K562 (cell line): Measurements from ENCODE around the gene CFAP52. TPM values are rescaled to one million over a fixed set of nuclear protein-coding genes. Genes with fewer than 3 reads are reported as not detected.

Source experiments
- ATAC-seq: fragments of 200-7000 bp; cut with Tn5 transposase; 3 replicates; pipeline ENCODE4 v1.9.1; 2020; ENCODE audit warnings: moderate library complexity
- BruUV-seq: library from RNA; stranded (reverse); fragments of 400-500 nt; replicated peaks from 2 replicates; lab custom pipeline; 2021; lab: Mats Ljungman, UMichigan
- CTCF ChIA-PET: fragments of 300-600 bp; formaldehyde crosslinking; extraction: SDS; loops from one replicate; lab custom pipeline; 2021; ENCODE audit warnings: low intra/inter-chr PET ratio; lab: Yijun Ruan, JAX
- POLR2A ChIA-PET: fragments of 300-600, 350-650 bp; sonication (Branson Sonifier 250); formaldehyde crosslinking; extraction: SDS; loops from one replicate; lab custom pipeline; 2021; ENCODE audit warnings: antibody characterized with exemption, inconsistent platforms; lab: Yijun Ruan, JAX
- DNase-seq, 4 experiments: peaks; one replicate each; pipeline versions ENCODE4 v3.0.0 to v3.0.0-alpha.2; 2011 to 2018; ENCODE audit warnings: low spot score in 3 of 4, mixed read lengths in 3 of 4; ENCODE audit errors: extremely low read depth in 1 of 4
- FAIRE-seq: peaks from 2 replicates; lab custom pipeline; 2011; peaks lifted over from hg19 to GRCh38; lab: Jason Lieb, UNC
- H2AFZ ChIP-seq: 2 replicates; pipeline ENCODE4 v1.6.0; 2011; ENCODE audit warnings: low read depth, low read length, control low read depth, inconsistent platforms
- H3K27ac ChIP-seq: fragments of 200-600 bp; 3 replicates; pipeline ENCODE4 v1.8.0; 2011; ENCODE audit warnings: low read depth, mild to moderate bottlenecking, control low read depth, inconsistent platforms, low read length, moderate library complexity, mixed read lengths; ENCODE audit errors: extremely low read depth
- H3K27me3 ChIP-seq, 2 experiments: fragments of 300-600 bp in 1 of 2; 2 replicates in 1 of 2; 3 replicates in 1 of 2; pipeline versions ENCODE4 v1.6.0 to v1.8.0; 2011; ENCODE audit warnings: inconsistent platforms in 2 of 2, low read length in 2 of 2, mild to moderate bottlenecking in 1 of 2, mixed read lengths in 1 of 2, moderate library complexity in 1 of 2; ENCODE audit not compliant: control insufficient read depth in 2 of 2, insufficient read depth in 2 of 2
- H3K36me3 ChIP-seq: fragments of 300-600 bp; 3 replicates; pipeline ENCODE4 v1.8.0; 2011; ENCODE audit warnings: mild to moderate bottlenecking, low read length, inconsistent platforms; ENCODE audit not compliant: control insufficient read depth, insufficient read depth
- H3K4me1 ChIP-seq, 2 experiments: fragments of 200-600 bp in 1 of 2; replicated peaks in 1 of 2; 2 replicates in 1 of 2; 3 replicates in 1 of 2; pipeline versions ENCODE4 v1.5.1 to v1.8.0; 2011; ENCODE audit warnings: inconsistent platforms in 2 of 2, low read length in 2 of 2, mild to moderate bottlenecking in 1 of 2, mixed read lengths in 1 of 2, moderate library complexity in 1 of 2; ENCODE audit not compliant: control insufficient read depth in 2 of 2, insufficient read depth in 2 of 2
- H3K4me2 ChIP-seq: 2 replicates; pipeline ENCODE4 v1.6.1; 2011; ENCODE audit warnings: low read length, control low read depth, inconsistent platforms, mixed read lengths; ENCODE audit not compliant: insufficient read depth
- H3K4me3 ChIP-seq: fragments of 200-600 bp; sonication (generic), shearing (Covaris generic); 2 replicates; pipeline ENCODE4 v1.5.1; 2016; ENCODE audit warnings: control low read depth, inconsistent platforms
- H3K79me2 ChIP-seq: fragments of 200-600 bp; 3 replicates; pipeline ENCODE4 v1.8.0; 2011; ENCODE audit warnings: low read length, inconsistent platforms; ENCODE audit not compliant: control insufficient read depth, insufficient read depth
- H3K9ac ChIP-seq, 2 experiments: 2 replicates each; pipeline versions ENCODE4 v1.6.0 to v1.6.1; 2011; ENCODE audit warnings: low read depth in 2 of 2, low read length in 2 of 2, control low read depth in 1 of 2, inconsistent platforms in 1 of 2, mild to moderate bottlenecking in 1 of 2, mixed read lengths in 1 of 2; ENCODE audit not compliant: insufficient read depth in 1 of 2
- H3K9me1 ChIP-seq: one replicate; pipeline ENCODE4 v1.6.0; 2011; ENCODE audit warnings: inconsistent platforms, mild to moderate bottlenecking, low read length, moderate library complexity; ENCODE audit not compliant: control insufficient read depth, insufficient read depth
- H3K9me3 ChIP-seq: replicated peaks from 2 replicates; pipeline ENCODE4 v1.5.1; 2011; ENCODE audit warnings: low read depth, low read length, inconsistent platforms; ENCODE audit not compliant: control insufficient read depth, insufficient read depth
- H4K20me1 ChIP-seq: replicated peaks from 2 replicates; pipeline ENCODE4 v1.6.1; 2011; ENCODE audit warnings: low read length, inconsistent platforms, mixed read lengths; ENCODE audit not compliant: control insufficient read depth, insufficient read depth
- ARID3B ChIP-seq: fragments of 250-450 bp; sonication (Bioruptor Pico); IDR thresholded peaks from 2 replicates; pipeline ENCODE4 v1.4.0; 2020; ENCODE audit warnings: borderline replicate concordance
- CBX1 ChIP-seq: sonication (generic); IDR thresholded peaks from 2 replicates; pipeline ENCODE4 v1.6.1; 2016; ENCODE audit warnings: antibody characterized with exemption, low read depth, mild to moderate bottlenecking
- HNRNPH1 ChIP-seq: fragments of 200-400 bp; formaldehyde crosslinking; optimal IDR thresholded peaks from 2 replicates; pipeline ENCODE3; 2017; ENCODE audit warnings: low read depth, mild to moderate bottlenecking, low read length, moderate library complexity
- NFYB ChIP-seq: IDR thresholded peaks from 2 replicates; pipeline ENCODE4 v1.6.1; 2011; ENCODE audit warnings: mild to moderate bottlenecking, moderate library complexity; ENCODE audit not compliant: insufficient read length; ENCODE audit errors: extremely low read depth
- PRPF4 ChIP-seq: fragments of 200-400 bp; formaldehyde crosslinking; IDR thresholded peaks from one replicate; pipeline ENCODE4 v1.6.1; 2017; ENCODE audit warnings: low read length, low read depth, mild to moderate bottlenecking; ENCODE audit not compliant: insufficient read depth, poor library complexity, severe bottlenecking
- SNAPC5 ChIP-seq: fragments of 250-450 bp; sonication (Bioruptor Pico); IDR thresholded peaks from 2 replicates; pipeline ENCODE4 v1.8.0; 2021; ENCODE audit warnings: moderate library complexity, mild to moderate bottlenecking, inconsistent platforms
- UBTF ChIP-seq, 2 experiments: IDR thresholded peaks; 2 replicates each; pipeline ENCODE4 v1.6.1; 2012; ENCODE audit warnings: improper control_type of control experiment in 2 of 2, low read depth in 2 of 2, low read length in 2 of 2, borderline replicate concordance in 1 of 2
- ZFP1 ChIP-seq: fragments of 450-650 bp; formaldehyde crosslinking; IDR thresholded peaks from 2 replicates; pipeline ENCODE4 v1.4.0; 2020; ENCODE audit warnings: mild to moderate bottlenecking, mixed read lengths
- ZNF146 ChIP-seq: IDR thresholded peaks from one replicate; pipeline ENCODE4 v1.6.1; 2018; ENCODE audit warnings: missing compliant biosample characterization; ENCODE audit not compliant: unreplicated experiment
- ZNF518B ChIP-seq: fragments of 250-450 bp; sonication (Bioruptor Pico); IDR thresholded peaks from 2 replicates; pipeline ENCODE4 v1.5.0; 2021; ENCODE audit warnings: mild to moderate bottlenecking, moderate library complexity
- WGBS: fragments of 100-300 bp; shearing (Covaris generic); methylation state at CpG from one replicate; pipeline ENCODE4 v1.1.6; 2016; ENCODE audit warnings: low coverage, mixed read lengths; ENCODE audit not compliant: insufficient coverage; ENCODE audit errors: missing lambda C conversion rate; 5-methylcytosine and 5-hydroxymethylcytosine counted together
- in situ Hi-C: fragments of 300-500 bp; cut with MboI; formaldehyde crosslinking; loops from 4 replicates; pipeline ENCODE4 v1.15.0; 2018; ENCODE audit warnings: inconsistent platforms, mixed read lengths
- intact Hi-C: fragments of 100-400 bp; cut with micrococcal nuclease; formaldehyde crosslinking; loops from 2 replicates; pipeline ENCODE4 v1.14.2; 2022
- polyA plus RNA-seq, 8 experiments: library from polyadenylated mRNA; depleted of rRNA in 4 of 8; stranded (reverse) in 5 of 8; unstranded in 3 of 8; fragments of >200 nt; fragmentation: Nextera tagmentation in 2 of 8; fragmentation: Illumina TruSeq in 1 of 8; extraction: Ambion mirVana in 2 of 8; extraction: Trizol in 1 of 8; gene quantifications; 2 replicates each; pipeline versions ENCODE4 v1.2.1 to v1.2.3, GENCODE V29; 2011 to 2014; ENCODE audit warnings: inconsistent platforms in 1 of 8, missing spikeins in 1 of 8
- total RNA-seq, 7 experiments: library from RNA; depleted of rRNA in 6 of 7; stranded (reverse); fragments of >200 nt in 6 of 7; fragmentation: Illumina TruSeq in 2 of 7; extraction: Trizol in 2 of 7; gene quantifications; 2 replicates each; pipeline versions ENCODE4 v1.2.1 to v1.2.3, GENCODE V29; 2011 to 2021; ENCODE audit warnings: low replicate concordance in 1 of 7

The CFAP52 gene
- total and polyA plus RNA-seq, 9 of the 15 experiments (the other 6 are each of a cell fraction or from before 2014, with no cell fraction given) = not detected

GRCh38 chr17:9676084-9676483 is 99.6 kb downstream of the CFAP52 start:
- Histone ChIP-seq H2AFZ (no peak overlapping the region), H3K4me2 (no peak overlapping the region), H3K79me2 (no peaks in the 10 kb centered on the region), H3K27ac (no peak overlapping the region), H3K9me3 (no peaks in the 10 kb centered on the region), H3K9ac (no peak overlapping the region), H4K20me1 (no peaks in the 10 kb centered on the region), H3K27me3 (no peaks in the 10 kb centered on the region), H3K36me3 (no peaks in the 10 kb centered on the region), H3K4me1 (no peaks in the 10 kb centered on the region), H3K4me3 (no peak overlapping the region), H3K9me1 (no peaks in the 10 kb centered on the region)
- in situ Hi-C loops (no loop called here), intact Hi-C loops (no loop called here)
- 0% methylated on average over 1 of the region's 4 CpGs for WGBS
- no peak for TF ChIP-seq ZFP1 (CRISPR knock-in tag)
- no peak for TF ChIP-seq NFYB
- no peak for TF ChIP-seq PRPF4
- no peak for TF ChIP-seq CBX1
- TF ChIP-seq ZNF518B (CRISPR knock-in tag) = no peak
- no peak for TF ChIP-seq SNAPC5 (CRISPR knock-in tag)
- no peak for TF ChIP-seq HNRNPH1
- no peak for TF ChIP-seq ZNF146 (CRISPR knock-in tag)
- TF ChIP-seq UBTF (IDR thresholded peaks at IDR 0.05; ENCODE audit: borderline replicate concordance in 1 of 2, low read depth in 2 of 2, low read length in 2 of 2) = no peak
- TF ChIP-seq ARID3B (CRISPR knock-in tag) = no peak
- no peak for DNase-seq
- CTCF ChIA-PET = no interaction called here
- no TSS peak for BruUV-seq
- ATAC-seq = no peak
- POLR2A ChIA-PET = no interaction called here
- no peak for FAIRE-seq
